Caco-2 (cell line): Measurements from ENCODE around the gene RILP. TPM values are rescaled to one million over a fixed set of nuclear protein-coding genes. Genes with fewer than 3 reads are reported as not detected.

ENCODE experiments used
- BruUV-seq: library from RNA; stranded (reverse); fragments of 400-500 nt; replicated peaks from 2 replicates; lab custom pipeline; 2021; lab: Mats Ljungman, UMichigan
- CTCF ChIA-PET: fragments of 300-600 bp; sonication (Branson Sonifier 250); formaldehyde crosslinking; loops from one replicate; lab custom pipeline; 2022; ENCODE audit warnings: antibody characterized with exemption; lab: Charles Lee
- POLR2A ChIA-PET: fragments of 300-600 bp; sonication (Branson Sonifier 250); formaldehyde crosslinking; loops from one replicate; lab custom pipeline; 2022; ENCODE audit warnings: antibody characterized with exemption; lab: Charles Lee
- DNase-seq, 2 experiments: peaks; one replicate each; pipeline versions ENCODE4 v3.0.0 to v3.0.0-alpha.2; 2020 to 2022
- H3K27me3 ChIP-seq: replicated peaks from 2 replicates; pipeline ENCODE4 v1.6.0; 2011; ENCODE audit warnings: low read length; ENCODE audit not compliant: control insufficient read depth, insufficient read depth
- H3K36me3 ChIP-seq: 2 replicates; pipeline ENCODE4 v1.5.1; 2011; ENCODE audit warnings: low read length; ENCODE audit not compliant: control insufficient read depth, insufficient read depth
- H3K4me1 ChIP-seq: fragments of 250-450 bp; sonication (Bioruptor Pico); 2 replicates; pipeline ENCODE4 v1.5.1; 2020; ENCODE audit warnings: mild to moderate bottlenecking
- H3K4me3 ChIP-seq: 2 replicates; pipeline ENCODE4 v1.5.1; 2011; ENCODE audit warnings: low read depth, mild to moderate bottlenecking, control low read depth, low read length
- H3K9me3 ChIP-seq: fragments of 250-450 bp; sonication (Bioruptor Pico); 2 replicates; pipeline ENCODE4 v1.5.1; 2020; ENCODE audit warnings: mild to moderate bottlenecking, moderate library complexity
- H3K27ac Mint-ChIP-seq: one replicate; pipeline ENCODE4 v1.8.0; 2022; ENCODE audit warnings: mixed read lengths; ENCODE audit not compliant: unreplicated experiment
- H3K27me3 Mint-ChIP-seq: one replicate; pipeline ENCODE4 v1.8.0; 2022; ENCODE audit warnings: mixed read lengths; ENCODE audit not compliant: insufficient read depth, unreplicated experiment
- H3K36me3 Mint-ChIP-seq: one replicate; pipeline ENCODE4 v1.8.0; 2022; ENCODE audit warnings: mild to moderate bottlenecking, mixed read lengths; ENCODE audit not compliant: insufficient read depth, unreplicated experiment
- H3K4me1 Mint-ChIP-seq: one replicate; pipeline ENCODE4 v1.8.0; 2022; ENCODE audit warnings: low read depth, mixed read lengths; ENCODE audit not compliant: unreplicated experiment
- H3K4me3 Mint-ChIP-seq: one replicate; pipeline ENCODE4 v1.8.0; 2022; ENCODE audit warnings: mild to moderate bottlenecking, moderate library complexity, mixed read lengths; ENCODE audit not compliant: unreplicated experiment
- H3K9me3 Mint-ChIP-seq: one replicate; pipeline ENCODE4 v1.8.0; 2022; ENCODE audit warnings: mixed read lengths; ENCODE audit not compliant: unreplicated experiment
- CTCF ChIP-seq, 2 experiments: fragments of 200-600 bp in 1 of 2; IDR thresholded peaks; 1 replicate in 1 of 2; 2 replicates in 1 of 2; pipeline versions ENCODE4 v1.5.1 to v1.8.0; 2011 to 2022; ENCODE audit warnings: antibody characterized with exemption in 1 of 2, control low read depth in 1 of 2, inconsistent platforms in 1 of 2, low read depth in 1 of 2, low read length in 1 of 2, mild to moderate bottlenecking in 1 of 2, moderate library complexity in 1 of 2; ENCODE audit not compliant: insufficient read depth in 1 of 2, severe bottlenecking in 1 of 2, unreplicated experiment in 1 of 2
- intact Hi-C: fragments of 100-400 bp; cut with micrococcal nuclease; formaldehyde crosslinking; loops from one replicate; pipeline ENCODE4 v1.10.0; 2022; ENCODE audit not compliant: unreplicated experiment
- total RNA-seq: library from RNA; stranded (reverse); gene quantifications from 2 replicates; pipeline ENCODE4 v1.2.3, GENCODE V29; 2022

The RILP gene
- total RNA-seq, 1 experiment from 2014 or later = 4.2 TPM

GRCh38 chr17:1686086-1686485, 36.4 kb upstream of the RILP start:
- DNase-seq = no peak
- no peaks in the 10 kb centered on the region for H3K27me3 ChIP-seq
- H3K27me3 Mint-ChIP-seq = no peaks in the 10 kb centered on the region
- H3K4me1 Mint-ChIP-seq = peaks cover 13% of the 10 kb centered on the region
- no peak overlapping the region for H3K27ac Mint-ChIP-seq
- H3K4me3 ChIP-seq = no peak overlapping the region
- intact Hi-C loops = no loop called here
- H3K36me3 ChIP-seq = peaks cover 8% of the 10 kb centered on the region
- H3K9me3 Mint-ChIP-seq = peaks cover 8% of the 10 kb centered on the region
- BruUV-seq = no TSS peak
- no peak overlapping the region for H3K4me3 Mint-ChIP-seq
- H3K4me1 ChIP-seq = peaks cover 5% of the 10 kb centered on the region; the same call in 1 of the 2 replicates
- no peaks in the 10 kb centered on the region for H3K9me3 ChIP-seq
- POLR2A ChIA-PET = no interaction called here
- CTCF ChIA-PET = no interaction called here
- H3K36me3 Mint-ChIP-seq = peaks cover 42% of the 10 kb centered on the region
- TF ChIP-seq CTCF (IDR thresholded peaks at IDR 0.05; ENCODE audit: insufficient read depth in 1 of 2, low read depth in 1 of 2, low read length in 1 of 2, severe bottlenecking in 1 of 2, unreplicated experiment in 1 of 2) = no peak

GRCh38 chr17:1684378-1685189, 34.9 kb upstream of the RILP start, which contains the start of gene PRPF8:
PRPF8 (minus strand) TSS chr17:1684867; CDS start chr17:1684571, 296 bp downstream.
- H3K4me3 Mint-ChIP-seq = peak within 1 kb of the TSS; percentile 91
- TSS peak; percentile 82 for BruUV-seq
- intact Hi-C loops = loop anchor here (1.0 to 2.0 kb wide), 2 partner anchors 15 to 26 kb away; partner anchors contain the start of gene TLCD2
- H3K4me1 Mint-ChIP-seq = peaks cover 13% of the 10 kb centered on the region
- peak within 1 kb of the TSS; percentile 54 for H3K4me3 ChIP-seq
- no peaks in the 10 kb centered on the region for H3K9me3 ChIP-seq
- H3K27ac Mint-ChIP-seq = peak within 1 kb of the TSS; percentile 95
- DNase-seq = peak; percentile 98 to 99
- peaks cover 5% of the 10 kb centered on the region; the same call in 1 of the 2 replicates for H3K4me1 ChIP-seq
- POLR2A ChIA-PET = interaction anchor here (0.6 to 2.2 kb wide), 7 partner anchors 13 to 417 kb away, joined by 3 to 30 read pairs (median 6); partner anchors contain the start of genes RILP and TLCD2
- H3K9me3 Mint-ChIP-seq = no peaks in the 10 kb centered on the region
- peaks cover 13% of the 10 kb centered on the region for H3K36me3 ChIP-seq
- CTCF ChIA-PET = interaction anchor here (0.7 to 1.7 kb wide), 4 partner anchors 15 to 169 kb away, joined by 3 to 6 read pairs (median 4); no protein-coding TSS in a partner anchor
- H3K27me3 Mint-ChIP-seq = no peaks in the 10 kb centered on the region
- no peak for TF ChIP-seq CTCF (IDR thresholded peaks at IDR 0.05; ENCODE audit: insufficient read depth in 1 of 2, low read depth in 1 of 2, low read length in 1 of 2, severe bottlenecking in 1 of 2, unreplicated experiment in 1 of 2)
- H3K27me3 ChIP-seq = no peaks in the 10 kb centered on the region
- H3K36me3 Mint-ChIP-seq = peaks cover 57% of the 10 kb centered on the region

GRCh38 chr17:1683459-1683858, 33.8 kb upstream of the RILP start:
- peak overlapping the region; percentile 91 for H3K4me3 Mint-ChIP-seq
- no peak for TF ChIP-seq CTCF (IDR thresholded peaks at IDR 0.05; ENCODE audit: insufficient read depth in 1 of 2, low read depth in 1 of 2, low read length in 1 of 2, severe bottlenecking in 1 of 2, unreplicated experiment in 1 of 2)
- peak overlapping the region; percentile 95 for H3K27ac Mint-ChIP-seq
- BruUV-seq = no TSS peak
- ChIA-PET CTCF (interaction anchor here (0.7 to 1.7 kb wide), 3 partner anchors 35 to 168 kb away, joined by 3 to 5 read pairs (median 3); no protein-coding TSS in a partner anchor), POLR2A (interaction anchor here (0.6 to 2.2 kb wide), 5 partner anchors 27 to 148 kb away, joined by 5 to 30 read pairs (median 8); partner anchors contain the start of genes RILP and TLCD2)
- H3K36me3 ChIP-seq = peaks cover 20% of the 10 kb centered on the region
- H3K9me3 Mint-ChIP-seq = no peaks in the 10 kb centered on the region
- DNase-seq = no peak
- no peaks in the 10 kb centered on the region for H3K27me3 ChIP-seq
- H3K4me1 Mint-ChIP-seq = peaks cover 13% of the 10 kb centered on the region
- no peaks in the 10 kb centered on the region for H3K27me3 Mint-ChIP-seq
- intact Hi-C loops = no loop called here
- H3K36me3 Mint-ChIP-seq = peaks cover 68% of the 10 kb centered on the region
- no peaks in the 10 kb centered on the region for H3K9me3 ChIP-seq
- H3K4me1 ChIP-seq = peaks cover 5% of the 10 kb centered on the region; the same call in 1 of the 2 replicates
- peak overlapping the region; percentile 54 for H3K4me3 ChIP-seq
